Measurements from ENCODE around the gene C5.

Gene C5

DNA sequence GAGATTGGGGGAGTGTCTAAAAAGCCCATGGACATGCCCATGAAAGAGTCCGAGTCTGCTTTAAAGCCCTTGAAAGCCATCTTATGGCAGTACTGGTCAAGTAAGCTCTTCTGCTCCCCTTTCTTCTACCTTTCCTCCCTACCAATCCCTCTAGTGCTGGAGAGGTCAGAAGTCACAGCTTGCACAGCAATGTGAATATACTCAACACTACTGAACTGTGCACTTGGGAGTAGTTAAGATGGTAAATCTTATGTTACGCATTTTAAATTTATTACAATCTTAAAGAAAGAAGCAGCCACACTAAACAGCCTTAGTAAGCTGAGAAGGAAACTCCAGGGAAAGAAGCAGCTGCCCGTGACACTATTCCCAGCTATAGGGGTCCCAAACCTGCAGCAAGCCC lies 111.2 kb downstream of the C5 start:
- no peak for DNase-seq

DNA sequence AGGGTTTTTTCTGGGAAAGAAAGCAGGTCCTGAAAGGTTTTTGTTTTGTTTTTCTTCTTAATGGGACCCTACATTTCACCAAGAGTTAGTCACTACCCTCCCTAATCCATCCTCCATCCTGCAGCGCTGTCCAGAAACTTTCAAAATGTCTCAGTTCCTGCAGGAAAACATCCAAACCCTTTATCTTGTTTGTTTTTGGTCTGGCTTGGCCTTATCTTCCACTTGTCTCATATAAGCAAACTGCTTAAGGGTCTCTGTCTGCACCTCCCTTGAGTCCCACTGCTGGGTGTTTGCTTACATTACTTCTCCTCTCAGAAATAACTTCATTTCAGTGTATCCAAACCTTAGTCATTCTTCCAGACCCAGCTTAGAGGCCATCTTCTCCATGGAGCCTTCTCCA lies 112.5 kb downstream of the C5 start:
- no peak for DNase-seq

DNA sequence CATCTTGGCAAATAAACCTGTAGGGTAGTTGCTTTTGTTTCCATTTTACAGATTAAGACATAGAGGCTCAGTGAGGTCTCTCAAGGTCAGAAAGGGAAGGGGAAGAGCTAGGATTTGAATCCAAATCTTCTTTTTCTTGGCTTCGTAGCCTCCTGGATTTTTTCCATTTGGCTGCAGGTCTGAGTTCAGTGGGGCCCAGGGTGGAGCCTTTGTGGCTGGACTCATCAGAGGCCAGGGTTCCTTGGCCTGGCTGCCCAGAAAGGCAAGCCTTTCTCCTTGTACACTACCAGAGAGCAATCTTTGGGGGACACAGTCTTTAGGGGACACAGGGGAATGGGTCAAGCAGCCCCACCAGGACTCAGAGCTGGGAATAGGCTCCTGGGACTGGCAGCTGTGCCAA lies 112.9 kb downstream of the C5 start:
- no peak for DNase-seq

DNA sequence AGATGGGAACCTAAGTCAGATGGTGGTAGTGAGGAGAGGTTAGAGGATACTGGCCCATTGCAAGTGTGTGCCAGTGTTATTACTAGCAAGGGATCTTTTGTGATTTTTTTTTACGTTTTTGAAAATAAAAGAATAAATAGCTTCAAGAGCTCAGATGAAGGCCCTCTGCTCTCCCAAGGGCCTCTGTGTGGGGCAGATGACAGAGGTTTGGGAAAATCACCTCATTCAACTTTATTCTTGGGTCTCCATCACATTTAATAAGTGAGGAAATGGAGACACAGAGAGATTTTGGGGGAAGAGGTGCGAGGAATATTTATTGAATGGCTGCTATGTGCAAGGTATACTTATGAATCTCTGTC lies 113.3 kb downstream of the C5 start:
- no peak for DNase-seq

DNA sequence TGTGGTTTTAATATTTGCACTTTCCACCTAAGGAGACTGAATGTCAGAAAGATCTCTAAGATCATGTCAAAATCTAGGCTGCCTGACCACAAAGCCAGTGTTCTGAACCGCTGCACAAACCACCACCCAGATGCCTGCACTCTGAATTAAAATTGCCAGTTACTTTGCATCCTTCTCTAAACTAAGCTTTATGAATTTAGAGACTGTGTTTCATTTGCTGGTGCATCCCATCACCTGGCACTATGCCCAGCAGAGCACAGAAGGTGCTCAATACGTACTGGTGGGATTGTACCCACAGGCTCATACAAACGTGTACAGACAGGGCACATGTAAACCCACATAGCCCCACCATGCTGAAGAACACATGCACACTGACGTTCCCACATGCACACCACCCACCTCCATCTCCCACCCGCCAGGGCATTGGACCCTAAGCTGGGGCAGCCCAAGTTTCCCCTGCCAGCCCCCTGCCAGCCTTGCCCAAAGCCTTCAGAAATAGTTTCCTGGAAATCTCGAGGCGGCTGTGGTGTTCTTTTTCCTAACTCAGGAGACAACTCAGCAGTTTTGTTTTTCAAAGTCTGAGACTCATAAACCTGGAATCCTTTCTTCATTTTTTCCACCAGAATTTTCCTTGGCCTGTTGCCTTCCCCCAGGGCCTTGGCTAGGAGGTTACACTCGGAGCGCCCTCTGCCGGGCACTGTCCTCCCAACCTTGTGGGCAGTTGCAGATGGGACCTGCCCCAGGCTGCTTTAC lies 113.9 kb downstream of the C5 start:
- DNase-seq = peak; percentile 55

DNA sequence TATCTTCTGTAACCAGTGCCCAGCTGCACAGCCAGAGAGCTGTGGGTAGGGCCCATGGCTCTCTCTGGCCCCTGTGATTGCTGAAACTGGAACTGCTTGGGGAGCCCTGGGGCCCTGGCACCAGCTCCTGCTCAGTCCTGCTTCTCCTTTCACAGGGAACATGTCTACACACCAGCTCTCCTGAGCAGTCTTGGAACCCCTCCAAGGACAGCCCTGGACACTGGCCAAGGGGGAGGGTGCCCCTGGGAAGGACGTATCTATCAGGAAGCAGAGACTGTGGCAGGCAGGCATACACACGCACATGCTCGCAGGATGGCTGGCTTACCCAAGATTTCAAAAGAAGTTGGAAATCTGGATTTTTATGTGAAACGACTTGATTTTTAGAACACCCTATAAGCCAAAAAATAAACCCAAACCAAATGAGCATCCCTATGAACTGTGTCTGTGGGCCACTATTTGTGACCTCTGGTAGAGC lies 114.7 kb downstream of the C5 start:
- peak; percentile 87 for DNase-seq

DNA sequence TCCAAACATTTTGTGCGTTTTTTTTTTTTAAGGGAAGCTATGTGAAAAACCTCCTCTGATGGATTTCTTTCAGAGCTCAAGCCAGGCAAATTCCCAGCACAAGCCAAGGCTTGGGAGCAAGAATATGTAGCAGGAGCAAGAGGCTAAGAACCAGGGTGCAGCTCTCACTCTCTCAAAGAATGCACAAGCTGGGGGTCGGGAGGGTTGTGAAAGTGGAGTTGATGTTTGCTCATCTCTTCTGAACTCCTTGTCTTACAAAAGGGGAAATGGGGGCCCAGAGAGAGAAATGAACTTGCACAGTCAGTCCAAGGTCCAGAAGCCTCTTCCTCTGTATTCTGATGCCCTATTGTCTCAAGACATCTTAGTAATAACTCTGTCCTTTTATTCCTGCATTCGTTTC lies 115.8 kb downstream of the C5 start:
- no peak for DNase-seq

DNA sequence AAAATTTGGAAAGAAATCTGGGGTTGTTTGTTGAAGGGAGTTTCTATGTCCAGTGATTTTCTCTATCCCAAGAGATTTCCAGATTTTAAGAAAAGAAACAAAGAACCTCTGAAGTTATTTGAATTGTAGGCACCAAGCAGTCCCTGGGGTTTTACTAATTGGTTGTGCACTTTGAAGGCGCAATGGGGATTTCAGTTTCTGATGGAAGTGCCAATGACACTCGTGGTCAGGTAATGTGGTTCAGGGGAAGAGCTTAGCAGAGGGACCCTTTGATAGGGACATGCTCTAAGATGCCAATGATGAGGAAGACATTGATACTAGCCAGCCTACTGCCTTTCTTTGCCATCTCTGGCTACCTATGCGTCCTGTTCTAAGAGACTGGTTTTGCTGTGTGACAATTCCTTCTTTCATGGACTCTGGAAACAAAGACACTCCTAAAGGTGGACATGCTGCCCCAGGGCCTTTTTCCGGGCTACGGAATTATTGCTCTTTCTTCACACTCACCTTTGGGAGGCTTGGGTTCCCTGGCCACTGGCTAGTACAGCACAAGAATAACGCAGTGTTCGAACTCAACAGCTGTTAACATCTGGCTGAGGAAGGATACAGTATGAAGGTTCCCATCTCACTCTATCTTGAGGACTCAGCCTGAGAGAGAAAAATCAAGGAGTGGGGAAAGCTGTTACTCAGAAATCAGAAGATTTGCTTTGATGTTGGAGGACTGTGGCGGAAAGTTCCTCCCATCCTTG lies 116.6 kb downstream of the C5 start:
- DNase-seq = no peak

DNA sequence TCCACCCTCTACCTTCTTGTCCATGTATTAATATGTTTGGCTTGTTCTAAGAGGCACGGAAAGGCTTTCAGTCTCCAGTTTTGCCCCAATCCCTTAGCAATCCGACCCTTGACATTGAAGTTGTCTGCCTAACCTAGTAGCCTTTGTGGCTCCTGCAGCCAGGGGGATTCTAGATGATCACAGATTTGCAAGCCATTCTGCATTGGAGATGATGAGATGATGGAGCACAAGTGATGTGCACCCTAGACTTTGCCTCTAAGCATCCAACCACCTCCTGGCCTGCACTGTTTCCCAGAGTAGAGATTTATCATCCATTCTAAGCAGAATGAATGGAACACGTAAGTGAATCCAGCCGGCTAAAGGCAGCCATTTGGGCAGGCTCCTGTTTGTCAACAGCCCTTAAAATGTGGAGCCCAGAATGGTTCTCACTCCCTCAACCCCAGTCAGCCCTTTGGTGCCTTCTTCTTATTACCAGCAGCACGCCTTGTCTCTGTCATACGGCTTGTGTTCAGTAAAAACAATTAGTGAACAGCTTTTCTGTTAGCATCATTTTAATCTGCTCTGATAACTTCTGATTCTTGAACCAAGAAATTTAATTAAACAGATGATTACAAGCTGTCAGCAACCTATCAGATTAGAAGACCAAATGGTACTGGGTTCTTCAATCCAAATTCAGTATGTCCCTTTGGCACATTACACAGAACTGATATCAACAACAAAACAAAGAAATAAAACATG lies 117.8 kb downstream of the C5 start:
- no peak for DNase-seq

DNA sequence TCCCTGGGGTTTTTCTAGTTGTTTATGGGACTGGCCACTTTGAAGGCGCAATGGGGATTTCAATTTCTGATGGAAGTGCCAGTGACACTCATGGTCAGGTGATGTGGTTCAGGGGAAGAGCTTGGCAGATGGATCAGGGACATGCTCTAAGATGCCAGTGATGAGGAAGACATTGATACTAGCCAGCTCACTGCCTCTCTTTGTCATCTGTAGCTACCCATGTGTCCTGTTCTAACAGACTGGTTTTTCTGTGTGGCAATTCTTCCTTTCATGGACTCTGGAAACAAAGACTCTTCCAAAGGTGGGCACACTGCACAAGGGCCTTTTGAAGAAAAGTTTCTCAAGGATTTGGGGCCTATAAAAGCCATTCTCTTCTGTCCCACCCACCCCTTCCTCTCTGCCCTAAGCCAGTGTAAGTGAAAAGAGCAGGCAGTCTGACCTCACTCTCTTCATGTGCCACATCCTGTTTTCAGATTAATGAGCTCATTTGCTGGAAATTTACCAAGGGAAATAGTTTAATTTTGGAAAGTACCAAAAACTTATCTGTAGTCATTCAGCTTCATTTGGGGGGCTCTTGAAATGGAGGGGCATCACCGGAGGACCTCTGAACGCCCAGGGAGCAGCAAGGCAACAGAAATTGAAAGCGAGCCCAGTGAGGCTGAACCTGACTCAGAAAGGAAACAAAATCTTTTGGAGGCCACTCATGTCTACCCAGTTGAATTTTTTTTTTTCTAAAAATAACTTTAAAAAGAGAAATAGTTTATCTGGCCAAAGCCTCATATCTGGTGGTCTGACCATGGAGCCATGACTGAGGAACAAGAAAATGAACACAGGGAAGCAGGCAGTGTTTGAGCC lies 118.6 kb downstream of the C5 start:
- no peak for DNase-seq

DNA sequence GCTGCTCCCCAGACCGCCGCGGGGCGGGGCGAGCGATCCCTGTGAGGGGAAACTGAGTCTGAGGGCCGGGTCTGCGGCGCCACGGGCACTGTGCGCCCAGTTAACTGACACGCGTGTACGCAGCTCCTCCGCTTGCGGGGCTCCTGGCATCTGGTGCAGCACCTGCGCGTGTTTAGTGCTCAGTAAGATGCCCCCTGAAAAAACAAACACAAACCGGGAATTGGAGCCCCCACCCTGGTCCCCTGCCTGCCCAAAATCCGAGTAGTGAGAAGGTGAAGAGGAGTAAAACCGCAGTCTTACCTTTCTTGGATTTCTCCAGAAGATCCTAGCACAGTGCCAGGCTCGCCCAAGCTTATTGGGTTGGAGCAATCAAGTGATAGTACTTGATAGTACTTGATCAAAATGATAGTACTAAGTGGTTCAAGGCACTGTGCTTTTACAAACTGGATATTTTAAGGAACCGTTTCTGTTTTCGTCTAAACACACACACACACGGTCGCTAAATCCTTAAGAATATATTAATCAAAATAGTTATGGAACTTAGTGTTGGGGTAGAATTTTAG lies 120.8 kb downstream of the C5 start:
- no peak for DNase-seq

DNA sequence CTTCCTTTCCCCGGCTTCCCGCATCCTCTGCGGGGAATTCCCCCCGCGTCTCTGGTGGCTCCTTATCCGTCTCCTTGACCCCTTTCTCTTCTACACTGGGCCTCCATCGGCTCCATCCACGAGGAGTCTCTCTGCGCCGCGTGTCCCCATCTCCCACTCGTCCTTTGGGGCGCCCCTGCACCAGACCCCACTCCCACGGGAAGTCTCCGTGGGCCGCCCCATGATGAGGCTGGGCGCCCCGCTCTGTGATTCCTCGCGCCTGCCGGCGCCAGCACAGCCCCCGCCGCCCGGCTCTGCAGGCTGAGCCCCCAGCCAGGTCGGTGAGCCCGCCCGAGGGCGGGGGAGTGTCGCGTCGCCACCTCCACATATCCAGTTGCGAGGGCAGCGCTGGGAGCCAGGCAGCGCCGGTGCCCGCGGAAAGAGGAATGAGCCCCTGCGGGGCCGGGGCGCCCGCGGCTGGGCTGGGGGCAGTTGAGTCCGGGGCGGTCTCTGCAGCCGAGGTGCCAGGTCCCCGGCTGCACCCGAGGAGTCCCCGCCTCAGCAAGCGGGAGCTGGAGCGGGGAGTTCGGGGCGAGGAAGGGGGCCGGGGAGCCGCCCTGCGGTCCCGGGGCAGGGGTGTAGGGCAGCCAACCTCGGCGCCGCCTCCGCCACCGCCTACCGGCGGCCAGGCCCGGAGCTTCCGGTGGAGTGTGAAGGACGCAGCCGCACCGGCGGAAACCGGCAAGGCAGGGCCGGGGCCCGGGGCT lies 121.4 kb downstream of the C5 start:
- no peak for DNase-seq

DNA sequence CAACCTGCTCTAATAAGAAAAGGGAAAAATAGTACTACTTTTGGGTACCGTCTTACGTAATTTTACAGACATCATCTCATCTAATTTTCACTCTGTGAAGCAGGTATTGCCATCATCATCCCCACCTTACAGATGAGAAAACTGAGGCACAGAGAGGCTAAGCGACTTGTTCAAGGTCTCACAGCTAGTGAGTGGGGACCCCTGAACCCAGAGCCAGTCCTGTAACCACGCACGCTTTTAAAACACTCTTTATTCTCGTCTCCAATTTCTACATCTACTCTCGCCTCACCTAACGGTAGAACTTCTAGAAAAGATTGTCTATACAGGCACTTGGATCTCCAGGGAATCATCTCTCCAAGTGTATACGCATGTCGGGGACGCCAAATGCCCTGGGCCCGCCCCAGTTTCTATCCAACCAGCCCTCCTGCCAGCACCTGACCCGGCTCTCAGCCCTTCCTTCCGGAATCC lies 122.0 kb downstream of the C5 start:
- no peak for DNase-seq

DNA sequence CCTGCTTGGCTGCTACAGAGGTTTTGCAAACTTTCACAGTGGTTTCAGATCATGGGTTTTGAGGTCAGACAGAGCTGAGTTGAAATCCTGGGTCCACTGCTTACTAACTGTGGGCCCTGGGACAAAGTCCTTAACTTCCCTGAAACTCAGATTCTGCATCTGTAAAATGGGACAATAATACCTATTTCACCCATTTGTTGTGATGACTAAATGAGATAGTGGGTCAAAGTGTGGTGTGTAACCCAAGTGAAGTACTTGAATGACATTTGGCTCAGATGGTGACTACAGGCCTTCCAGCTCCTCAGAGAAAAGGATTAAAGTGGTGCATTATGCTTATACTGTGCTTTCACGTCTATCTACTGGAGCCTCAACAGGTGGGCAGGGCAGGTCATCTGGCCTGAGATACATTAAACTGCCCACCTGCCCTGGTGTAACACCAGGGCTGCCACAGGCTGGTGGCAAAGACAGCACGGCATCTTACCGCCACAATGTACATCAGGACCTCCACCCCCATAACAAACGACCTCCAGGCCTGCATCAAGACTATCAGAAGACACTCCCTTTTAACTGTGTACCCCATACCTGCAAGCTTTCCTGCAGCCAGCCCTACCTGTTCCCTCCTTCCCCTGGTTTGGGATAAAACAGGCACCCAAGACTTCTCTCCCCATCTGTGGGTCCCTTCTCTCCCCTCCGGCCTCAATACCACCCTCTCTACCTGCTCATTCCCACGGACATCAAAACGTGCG lies 122.6 kb downstream of the C5 start:
- no peak for DNase-seq

DNA sequence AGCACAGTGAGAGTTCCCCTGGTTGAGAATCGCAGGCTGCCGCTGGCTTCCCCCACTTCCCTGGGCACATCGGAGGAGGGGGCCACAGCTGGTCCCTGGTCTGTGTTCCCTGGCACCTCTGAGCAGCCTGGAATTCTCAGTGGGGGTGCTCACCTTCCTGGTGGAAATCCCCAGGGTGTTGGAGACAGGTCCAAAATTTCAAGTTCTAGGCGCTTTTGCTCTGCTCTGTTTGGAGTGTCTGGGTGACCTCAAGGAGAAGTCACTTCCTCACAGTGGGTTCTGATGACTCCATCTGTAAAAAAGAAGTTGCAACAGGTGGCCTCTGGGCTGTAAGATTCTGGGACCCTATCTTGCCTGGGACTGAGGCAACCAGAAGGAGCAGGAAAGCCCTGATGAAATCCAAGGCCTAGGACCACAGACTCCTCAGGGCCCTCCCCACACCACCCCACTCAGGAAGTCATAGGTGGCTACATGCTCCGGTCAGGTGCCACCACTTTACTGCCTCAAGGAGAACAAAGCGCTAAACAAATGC lies 123.6 kb downstream of the C5 start, which contains the start of gene TRAF1:
Gene TRAF1 (minus strand): TSS at position 400 of the 532 bp plus-strand sequence. CDS start 721 bp downstream, outside the sequence.
- DNase-seq = no peak

DNA sequence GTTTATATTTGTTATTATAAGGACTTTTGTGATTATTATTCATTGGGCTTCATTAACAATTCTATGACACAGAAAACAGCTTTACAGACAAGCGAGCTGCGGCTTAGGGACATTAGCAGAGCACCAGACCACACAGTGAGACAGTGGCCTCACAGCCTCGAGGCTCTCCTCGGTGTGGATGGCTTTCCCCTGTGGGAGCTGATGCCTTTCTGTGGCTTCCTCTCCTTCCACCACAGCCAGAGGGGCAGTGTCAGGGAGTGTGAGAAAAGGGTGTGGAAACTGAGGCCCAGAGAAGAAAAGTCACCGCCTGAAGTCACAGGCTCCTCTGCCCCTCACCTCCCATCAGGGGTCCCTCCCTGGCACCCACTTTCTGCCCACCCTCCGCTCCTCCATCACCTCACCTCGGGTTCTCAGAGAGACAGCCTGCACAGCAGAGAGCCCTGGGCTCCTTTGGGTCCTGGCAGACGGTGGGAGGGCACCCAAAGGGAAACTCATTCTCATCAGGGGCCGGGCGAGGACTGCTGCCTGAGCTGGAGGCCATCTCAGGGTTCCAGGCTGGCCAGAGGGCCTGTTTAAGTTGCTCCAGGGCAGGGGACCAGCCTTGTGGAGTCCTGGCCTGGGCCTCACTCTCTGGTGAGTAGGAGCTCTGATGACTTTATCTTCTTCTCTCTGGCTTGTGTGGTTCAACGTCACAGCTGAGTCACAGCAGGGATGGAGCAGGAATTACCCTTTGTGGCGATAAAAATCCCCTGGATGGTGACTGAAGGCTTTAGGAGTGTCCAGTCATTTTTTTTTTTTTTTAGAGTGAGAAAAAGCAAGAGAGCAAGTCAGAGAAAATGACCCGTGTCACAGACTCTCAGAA lies 124.3 kb downstream of the C5 start:
- DNase-seq = no peak

DNA sequence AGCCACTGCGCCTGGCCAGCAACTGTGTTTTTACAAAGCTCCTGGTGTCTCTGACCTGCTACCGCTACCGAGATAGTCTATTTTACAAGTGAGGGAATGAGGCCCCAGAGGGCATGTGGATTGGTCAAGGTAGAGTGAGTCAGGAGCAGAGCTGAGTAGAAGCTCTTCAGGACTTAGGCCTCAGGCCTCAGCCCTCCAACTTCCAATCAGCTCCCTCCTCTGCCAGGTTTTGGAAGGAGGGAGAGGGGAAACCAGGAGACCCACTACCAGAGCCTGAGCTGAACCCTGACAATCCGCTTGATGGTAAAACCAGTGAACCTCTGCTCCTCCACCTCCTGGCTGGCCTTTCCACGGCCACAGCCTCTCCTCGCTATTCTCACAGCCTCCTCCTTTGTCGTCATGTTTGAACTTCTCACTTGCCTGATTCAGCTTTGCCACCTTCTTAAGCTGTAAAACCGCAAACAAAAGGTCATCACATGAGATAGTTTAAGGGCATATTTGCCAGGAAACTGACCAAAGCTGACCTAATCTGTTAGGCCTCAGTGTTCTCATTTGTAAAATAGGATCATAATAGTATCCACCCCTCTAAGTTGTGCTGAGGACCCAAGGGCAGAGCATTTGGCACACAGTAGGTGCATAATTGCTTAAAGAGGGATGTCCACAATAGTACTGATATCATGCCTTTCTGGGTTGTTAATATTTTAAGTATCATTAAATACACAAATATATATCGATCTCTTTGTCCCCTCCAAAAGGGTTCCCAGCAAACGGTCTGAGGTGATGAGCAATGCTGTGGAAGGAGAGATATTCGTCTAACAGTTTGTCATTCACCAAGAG lies 125.2 kb downstream of the C5 start:
- no peak for DNase-seq

DNA sequence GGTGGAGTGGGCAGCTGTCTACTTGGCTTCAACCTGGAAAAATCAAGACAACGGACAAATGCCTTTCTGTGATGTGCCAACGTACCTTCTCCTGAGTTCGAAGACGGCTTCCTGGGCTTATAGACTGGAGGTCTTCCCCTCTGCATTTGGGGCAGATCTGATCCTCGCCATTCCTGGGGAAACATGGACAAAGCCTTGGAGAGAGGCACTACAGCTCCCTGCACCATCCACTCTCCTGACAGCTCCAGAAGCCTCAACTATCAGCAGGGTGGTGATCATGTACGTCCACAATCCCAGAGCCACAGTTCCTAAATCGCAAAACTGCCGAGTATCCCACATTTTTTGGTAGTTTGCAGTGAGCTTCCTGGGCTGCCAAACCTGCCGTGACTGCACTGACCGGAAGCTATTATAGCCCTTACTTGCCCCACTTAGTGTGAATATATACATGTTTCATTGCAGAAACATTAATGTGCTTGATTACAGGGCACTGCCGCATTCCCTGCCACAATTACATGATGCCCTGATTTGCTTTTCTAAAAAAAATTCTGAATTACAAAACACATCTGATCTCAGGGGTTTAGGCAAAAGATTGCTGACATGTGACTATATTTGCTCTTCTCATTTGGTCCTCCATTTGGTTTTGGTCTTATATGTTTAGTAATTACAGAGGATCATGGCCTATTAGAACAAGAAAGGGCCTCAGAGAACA lies 126.3 kb downstream of the C5 start:
- no peak for DNase-seq

Data from NCI-H446 treated with DMSO at 0.1 percent for 48 hours (cell line).